ENCODE data around the gene GALNT10.

DNA sequence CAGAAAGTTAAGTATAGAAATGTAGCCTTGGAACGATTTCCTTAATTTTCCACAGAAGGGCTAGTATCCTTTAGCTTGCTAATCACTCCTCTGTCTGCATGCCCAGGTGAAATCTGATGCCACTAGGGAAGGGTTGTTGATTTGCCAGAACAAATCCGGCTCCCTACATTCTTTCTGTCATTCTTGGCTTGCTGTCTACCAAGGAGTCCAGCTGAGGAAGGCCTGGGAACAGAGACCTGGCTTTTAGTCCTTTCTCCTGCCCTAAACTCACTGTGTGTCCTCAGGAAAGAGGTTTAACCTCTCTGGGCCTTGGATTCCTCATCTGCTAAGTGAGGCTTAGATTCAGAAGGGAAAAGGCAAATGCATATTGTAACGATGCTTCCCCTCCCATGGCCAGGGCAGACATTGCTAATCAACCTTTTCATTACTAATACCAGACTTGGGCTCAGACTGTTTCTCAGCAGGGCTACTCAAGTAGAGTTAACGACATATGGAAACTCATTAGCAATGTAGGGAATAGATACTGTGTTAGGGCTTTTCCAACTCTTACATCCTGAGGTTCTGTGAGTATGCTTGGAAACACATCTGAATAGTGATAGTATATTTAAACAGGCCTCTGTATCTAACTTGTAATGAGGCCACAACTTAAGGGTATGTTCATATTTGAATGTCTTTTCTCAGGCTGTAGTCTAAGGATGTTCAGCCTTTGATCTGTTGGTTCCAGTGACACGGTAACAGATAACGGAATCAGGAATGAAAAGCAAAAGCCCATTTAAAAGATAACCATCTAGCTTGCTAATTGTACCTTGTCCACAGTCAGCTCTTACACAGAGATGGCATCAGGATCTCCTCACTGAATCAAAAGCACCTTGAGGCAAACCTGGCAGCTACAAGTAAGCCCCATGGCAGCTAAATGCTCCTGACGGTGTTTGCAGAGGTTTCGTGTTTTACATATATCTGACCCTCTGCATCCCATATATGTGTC, 4.1 kb downstream of the GALNT10 start:
- TF ChIP-seq, protein P1, sequence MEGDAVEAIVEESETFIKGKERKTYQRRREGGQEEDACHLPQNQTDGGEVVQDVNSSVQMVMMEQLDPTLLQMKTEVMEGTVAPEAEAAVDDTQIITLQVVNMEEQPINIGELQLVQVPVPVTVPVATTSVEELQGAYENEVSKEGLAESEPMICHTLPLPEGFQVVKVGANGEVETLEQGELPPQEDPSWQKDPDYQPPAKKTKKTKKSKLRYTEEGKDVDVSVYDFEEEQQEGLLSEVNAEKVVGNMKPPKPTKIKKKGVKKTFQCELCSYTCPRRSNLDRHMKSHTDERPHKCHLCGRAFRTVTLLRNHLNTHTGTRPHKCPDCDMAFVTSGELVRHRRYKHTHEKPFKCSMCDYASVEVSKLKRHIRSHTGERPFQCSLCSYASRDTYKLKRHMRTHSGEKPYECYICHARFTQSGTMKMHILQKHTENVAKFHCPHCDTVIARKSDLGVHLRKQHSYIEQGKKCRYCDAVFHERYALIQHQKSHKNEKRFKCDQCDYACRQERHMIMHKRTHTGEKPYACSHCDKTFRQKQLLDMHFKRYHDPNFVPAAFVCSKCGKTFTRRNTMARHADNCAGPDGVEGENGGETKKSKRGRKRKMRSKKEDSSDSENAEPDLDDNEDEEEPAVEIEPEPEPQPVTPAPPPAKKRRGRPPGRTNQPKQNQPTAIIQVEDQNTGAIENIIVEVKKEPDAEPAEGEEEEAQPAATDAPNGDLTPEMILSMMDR (conservative IDR thresholded peaks at IDR 0.05; ENCODE audit: low read depth in 2 of 2) = no peak
- TF ChIP-seq EZH2 (IDR thresholded peaks at IDR 0.05; ENCODE audit: low read depth, unreplicated experiment) (no peak), EZH2phosphoT487 (IDR thresholded peaks at IDR 0.05; ENCODE audit: unreplicated experiment) (no peak)

All from GM23338 (cell line).